ENCODE results near the gene WWOX.

WWOX gene

DNA sequence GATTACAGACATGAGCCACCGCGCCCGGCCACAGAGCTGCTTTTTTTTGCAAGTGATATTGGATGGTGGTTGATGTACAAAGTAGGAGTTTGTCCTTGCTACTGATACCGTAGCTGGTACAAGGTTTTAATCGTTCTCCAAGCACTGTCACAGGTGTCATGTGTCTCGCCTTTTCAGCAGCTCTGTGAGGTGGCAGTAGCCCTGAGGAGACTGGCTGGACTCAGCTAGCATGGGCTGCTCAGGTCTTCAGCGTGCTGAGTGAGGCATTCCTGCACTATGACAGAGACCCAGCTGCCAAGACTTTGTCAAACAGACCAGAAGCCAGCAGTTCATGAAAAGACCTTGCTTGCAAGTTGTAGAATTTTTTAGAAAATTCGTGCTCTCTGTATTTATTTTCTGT lies 7.2 kb downstream of the WWOX start:
- no peak for DNase-seq

DNA sequence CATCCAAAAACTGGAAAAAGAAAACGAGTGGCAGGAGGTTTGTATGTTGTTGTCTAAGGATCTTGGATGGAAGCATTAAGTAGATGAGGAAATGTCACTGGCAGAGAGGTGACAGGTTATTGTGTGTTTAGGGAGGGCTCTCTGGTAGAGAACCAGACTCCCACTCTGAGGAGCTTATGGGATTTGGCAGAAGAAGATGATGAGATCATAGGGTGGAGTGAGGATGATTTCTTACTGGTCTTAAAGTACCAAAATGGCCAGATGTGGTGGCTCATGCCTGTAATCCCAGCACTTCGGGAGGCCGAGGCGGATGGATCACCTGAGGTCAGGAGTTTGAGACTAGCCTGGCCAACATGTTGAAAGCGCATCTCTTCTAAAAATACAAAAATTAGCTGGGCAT lies 9.0 kb downstream of the WWOX start:
- no peak for DNase-seq

DNA sequence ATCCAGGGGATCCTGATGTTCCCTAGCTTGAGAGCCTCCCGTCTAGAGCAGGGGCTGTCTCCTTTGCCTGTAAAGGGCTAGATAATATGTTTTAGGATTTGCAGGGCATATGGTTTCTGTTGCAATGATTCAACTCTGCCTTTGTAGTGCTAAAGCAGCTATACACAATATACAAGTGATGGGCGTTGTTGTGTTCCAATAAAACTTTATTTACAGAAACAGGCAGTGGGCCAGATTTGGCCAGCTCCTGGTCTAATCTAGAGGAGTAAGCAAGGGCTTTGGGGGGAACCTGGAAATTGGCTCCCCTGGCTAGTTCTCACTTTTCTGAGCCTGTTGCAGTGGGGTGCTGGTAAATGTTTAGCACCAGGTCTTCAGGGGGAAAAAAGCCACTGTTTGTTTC lies 13.8 kb downstream of the WWOX start:
- no peak for DNase-seq

DNA sequence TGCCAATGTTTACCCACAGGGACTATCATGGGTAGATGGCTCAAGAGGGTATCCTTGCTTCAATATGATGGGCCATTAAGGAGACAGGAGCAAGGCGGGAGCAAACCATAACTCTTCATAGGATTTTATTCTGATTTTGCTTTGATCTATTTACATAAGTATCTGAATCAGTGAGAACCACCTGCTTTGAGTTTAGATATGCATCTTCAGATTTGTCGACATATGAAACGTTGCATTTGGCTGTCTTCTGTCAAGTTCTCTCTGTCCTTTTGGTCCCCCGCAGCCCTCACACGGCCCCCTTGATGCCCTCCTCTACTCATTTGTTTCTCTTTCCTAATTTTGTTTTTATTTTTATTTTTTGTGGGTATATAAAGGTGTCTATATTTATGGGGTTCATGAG lies 16.2 kb downstream of the WWOX start:
- DNase-seq = no peak

DNA sequence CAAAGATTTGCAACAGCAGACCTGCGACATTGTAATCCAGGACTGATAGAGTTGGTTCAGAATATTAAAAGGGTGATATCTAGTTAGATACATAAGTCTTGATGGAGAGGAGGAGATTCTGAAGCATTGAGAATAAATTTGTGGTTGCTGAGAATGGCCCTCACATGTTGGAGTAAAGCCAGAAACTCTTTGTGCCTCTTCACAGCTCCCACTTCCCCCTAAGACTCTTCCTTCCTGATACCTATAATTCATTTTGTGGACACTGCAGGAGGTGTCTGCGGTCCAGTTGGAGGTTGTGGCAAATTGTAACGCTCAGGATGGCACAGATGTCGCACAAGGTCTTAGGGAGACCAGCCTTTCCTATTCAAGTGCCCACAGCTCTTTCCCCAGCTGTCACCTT lies 17.5 kb downstream of the WWOX start:
- no peak for DNase-seq

DNA sequence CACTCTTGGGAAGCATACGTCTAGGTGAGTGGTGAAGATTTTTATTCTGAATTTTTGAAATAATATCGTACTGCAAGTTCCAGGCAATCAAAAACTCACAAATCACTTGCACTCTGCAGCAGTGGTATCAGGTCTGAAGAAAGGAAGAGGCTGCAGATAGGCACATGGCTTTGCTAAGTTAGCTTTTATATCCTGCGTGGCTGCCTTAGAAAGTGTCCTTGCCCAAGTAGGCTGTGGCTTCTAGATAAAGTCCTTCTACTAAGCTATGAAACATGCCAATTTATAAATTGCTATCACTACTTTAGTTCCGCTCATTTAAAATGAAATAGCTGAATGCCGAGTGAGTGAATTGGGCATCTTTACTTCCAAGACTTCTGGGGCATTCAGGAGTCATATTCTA lies 17.9 kb downstream of the WWOX start:
- DNase-seq = no peak

DNA sequence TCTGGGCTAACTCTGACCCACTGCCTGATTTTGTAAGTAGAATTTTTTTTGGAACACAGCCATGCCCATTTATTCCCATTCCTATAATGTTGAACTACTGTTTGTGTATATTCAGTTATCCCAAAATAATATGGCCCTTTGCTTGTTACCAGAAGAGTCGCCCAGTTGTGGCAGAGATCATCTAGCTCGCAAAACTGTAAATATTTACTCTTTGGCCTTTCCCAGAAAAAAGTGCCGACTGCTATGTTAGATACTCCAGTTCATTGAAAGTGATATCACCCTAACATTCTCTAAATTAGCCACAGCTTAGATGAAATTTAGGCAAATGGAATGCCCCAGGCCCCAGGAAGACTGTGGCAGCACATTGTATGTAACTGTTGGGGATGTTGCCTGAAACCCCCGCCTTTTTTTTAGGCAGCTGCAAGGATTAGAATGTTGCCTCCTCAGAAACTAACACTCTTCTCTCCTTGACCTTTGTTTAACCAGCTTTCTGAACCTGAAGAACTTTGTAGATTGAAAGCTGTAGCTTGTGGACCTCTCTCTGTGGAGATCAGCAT lies 19.1 kb downstream of the WWOX start:
- DNase-seq = no peak

DNA sequence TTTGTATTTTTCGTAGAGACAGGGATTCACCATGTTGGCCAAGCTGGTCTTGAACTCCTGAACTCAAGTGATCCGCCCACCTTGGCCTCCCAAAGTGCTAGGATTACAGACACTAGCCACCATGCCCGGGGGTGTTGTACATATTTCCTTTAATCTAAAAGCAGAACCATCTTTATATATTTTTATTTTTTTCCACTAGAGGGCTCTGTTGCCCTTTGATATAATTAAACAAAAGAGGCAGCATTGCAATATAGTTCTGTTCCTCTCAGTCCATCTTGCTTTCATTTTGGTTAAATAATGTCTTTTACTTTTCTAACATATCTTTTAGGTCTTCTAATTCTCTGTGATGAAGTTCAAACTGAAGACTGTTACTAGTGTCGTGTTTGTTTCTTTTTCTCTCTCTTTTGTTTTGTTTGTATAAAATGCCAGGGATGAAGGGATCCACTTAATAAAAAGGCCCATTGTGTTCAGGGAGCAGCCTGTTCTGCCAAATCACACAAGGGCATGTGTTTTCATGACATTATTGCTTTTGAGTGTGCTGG lies 23.4 kb downstream of the WWOX start:
- DNase-seq = peak in 1 of 2 experiments; percentile 5

DNA sequence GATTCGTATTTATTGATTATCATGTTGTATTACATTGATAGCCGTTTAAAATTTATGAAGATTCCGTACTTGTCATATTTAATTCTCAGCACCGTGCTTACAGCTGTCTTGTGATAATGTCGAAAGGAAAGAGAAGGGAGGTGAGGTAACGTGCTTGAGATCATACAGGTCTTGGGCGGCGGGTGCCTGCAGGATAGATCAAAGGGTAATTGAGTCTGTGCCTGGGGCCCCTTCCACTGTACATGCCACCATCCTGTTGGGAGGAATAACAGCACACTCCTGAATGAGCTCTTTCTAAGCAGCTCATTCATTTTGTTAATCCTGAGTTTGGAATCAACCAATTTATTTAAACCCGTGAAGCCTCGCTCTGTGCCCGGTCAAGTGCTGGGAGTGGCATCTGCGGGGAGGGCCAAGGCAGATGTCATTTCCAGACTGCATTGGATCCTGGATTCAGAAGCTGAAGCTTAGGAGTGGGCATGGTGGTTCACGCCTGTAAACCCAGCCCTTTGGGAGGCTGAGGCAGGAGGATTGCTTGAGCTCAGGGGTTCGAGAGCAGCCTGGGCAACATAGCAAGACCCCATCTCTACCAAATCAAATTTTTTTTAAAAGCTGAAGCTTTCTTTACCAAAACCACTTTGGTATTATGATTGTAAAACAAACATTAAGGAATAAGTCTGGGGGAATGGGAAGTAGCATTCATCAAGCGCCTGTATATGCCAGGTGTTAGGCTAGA lies 25.8 kb downstream of the WWOX start:
- no peak for DNase-seq

DNA sequence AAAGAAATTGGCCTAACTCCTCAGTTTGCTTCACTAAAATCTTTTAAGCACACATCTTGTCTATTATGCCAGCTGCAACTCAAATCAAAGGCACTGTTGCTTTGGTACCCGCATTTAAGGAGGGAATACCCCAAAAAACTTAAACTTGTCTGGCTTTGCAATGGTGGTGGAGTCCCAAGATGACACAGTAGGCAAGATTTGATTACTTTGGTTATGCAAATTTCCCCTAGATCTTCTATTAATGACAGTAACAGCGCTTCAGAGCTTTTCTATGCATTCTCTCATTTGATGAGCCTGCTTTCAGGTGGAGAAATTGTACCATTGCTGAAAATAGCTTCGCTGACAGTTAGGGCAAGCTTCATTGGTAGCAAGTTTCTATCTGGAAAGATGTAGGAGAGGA lies 27.2 kb downstream of the WWOX start:
- no peak for DNase-seq

DNA sequence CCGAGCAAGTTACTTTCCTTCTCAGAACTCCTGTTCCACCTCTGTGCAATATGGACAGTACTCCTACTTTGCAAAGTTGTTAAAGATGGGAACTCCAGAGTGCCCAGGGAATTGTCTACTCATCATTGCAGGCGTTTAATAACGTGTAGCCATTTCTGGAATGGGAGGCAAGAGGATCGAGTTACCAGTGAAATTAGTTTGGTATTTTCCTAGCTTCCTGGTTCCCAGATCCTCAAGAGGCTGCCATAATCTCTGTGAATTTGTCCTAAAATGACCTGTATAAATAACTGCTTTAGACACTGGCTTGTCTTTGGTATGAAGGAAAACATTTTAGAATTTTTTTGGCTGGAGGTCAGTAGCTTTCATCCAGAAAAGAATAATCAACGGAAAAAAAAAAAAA lies 27.7 kb downstream of the WWOX start:
- no peak for DNase-seq

DNA sequence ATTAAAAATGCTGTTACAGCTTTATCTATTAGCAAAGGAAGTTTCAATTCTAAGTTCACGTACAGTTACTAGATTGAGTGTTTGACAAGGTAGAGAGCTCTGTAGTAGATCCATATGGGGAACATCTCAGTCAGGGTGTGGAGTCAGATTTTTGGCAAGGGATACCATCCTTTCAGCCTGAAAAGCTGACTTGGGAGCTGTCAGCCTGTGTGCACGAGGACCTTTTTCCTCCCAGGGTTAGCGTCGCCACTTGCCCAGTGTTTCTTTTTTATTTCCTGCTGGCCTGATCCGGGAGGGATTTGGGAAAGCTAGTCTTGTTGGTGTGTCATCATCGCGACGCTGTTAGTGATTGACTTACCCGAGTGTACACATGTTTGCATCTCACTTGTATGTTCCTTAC lies 29.5 kb downstream of the WWOX start:
- DNase-seq = no peak

DNA sequence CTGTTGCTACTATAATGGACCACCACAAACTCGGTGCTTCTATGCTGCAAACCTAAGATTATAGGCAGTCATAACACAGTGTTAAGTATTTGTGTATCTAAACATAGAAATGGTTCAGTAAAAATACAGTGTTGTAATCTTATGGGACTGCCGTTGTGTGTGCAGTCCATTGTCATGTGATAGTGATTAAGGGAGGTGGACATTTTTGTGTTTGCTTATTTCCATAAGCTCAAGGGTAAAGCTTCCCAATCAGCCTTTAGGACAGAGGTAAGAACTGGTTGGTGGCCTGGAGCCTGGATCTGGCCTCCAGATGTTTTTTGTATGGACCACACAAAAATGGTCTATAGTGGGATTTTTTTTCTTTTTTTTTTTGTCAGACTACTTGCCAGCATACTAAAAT lies 29.9 kb downstream of the WWOX start:
- no peak for DNase-seq

DNA sequence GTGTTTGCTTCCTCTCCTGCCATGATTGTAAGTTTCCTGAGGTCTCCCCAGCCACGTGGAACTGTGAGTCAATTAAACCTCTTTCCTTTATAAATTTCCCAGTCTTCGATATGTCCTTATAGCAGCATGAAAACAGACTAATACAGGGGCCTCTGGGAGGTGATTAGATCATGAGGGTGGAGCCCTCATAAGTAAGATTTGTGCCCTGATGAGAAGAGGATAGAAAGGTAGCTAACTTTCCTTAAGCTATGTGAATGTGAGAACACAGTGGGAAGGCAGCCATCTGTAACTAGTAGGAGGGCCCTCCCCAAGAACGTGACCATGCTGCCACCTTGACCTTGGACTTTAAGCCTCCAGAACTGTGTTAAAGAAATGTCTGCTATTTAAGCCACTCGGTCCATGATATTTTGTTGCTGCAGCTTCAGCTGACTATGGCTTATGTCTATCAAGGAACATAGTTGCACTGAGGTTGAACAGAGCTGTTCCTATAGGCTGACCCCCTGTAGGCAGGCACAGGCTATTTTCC lies 30.7 kb downstream of the WWOX start:
- no peak for DNase-seq

DNA sequence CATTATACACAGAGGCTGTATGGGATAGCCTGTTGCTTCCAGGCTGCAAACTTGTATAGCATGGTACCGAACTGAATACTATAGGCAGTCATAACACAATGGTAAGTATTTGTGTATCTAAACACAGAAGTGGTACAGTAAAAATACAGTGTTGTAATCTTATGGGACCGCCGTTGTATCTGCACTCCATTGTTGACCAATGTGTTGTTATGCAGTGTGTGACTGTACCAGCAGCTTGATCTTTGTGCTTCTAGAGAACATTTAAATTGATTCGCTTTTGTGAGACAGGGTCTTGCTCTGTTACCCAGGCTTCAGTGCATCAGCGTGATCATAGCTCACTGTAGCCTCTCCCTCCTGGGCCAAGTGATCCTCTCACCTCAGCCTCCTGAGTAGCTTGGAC lies 31.5 kb downstream of the WWOX start:
- no peak for DNase-seq

DNA sequence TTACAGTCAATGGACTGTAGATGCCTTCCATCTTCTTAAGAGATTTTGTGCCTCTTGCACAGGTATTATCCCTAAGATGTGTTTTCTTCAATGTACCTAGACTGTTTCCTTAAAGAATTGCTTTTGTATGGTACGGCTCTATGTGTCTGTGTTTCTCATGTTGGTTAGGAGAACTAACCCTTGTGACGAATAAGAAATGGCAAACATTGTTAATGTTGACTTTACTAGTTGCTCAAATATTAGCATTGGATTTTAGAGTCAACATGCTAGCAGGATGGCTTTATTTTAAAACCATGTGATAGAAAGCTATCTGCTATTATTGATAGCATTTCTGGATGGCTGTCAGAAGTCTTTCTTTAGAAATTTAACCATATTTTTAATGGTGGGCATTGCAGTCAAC lies 34.5 kb downstream of the WWOX start:
- peak in 1 of 2 experiments; percentile 4 for DNase-seq

DNA sequence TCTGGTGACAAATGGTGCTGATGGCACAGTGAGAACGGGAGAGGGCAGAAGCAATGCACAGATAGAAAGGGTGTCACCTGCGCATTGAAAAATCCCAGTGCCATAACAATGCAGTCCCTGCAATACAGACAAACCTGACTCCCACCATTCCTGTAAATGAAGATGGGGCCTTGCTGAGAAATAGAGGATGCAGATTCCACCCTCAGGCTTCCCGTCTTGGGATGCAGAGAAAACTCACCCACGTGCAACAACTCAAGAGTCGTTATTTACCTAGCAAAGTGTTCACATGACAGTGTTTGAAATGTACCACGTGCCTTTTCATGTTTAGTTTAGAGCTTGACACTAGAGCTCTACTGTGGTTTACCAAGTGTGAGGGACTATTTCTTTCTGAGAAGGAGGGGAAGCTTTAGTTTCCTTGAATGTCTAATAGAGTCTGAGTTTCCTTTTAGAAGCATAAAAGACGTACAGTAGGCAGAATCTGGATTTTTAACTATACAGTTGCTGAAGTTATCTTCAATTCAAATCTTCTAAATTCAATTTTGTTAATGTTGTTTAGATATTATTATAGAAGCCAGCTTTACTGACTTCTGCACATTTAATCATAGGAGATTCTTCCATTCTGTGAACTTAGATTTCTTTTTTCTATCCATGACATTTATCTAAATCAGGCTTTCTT lies 35.6 kb downstream of the WWOX start:
- no peak for DNase-seq

DNA sequence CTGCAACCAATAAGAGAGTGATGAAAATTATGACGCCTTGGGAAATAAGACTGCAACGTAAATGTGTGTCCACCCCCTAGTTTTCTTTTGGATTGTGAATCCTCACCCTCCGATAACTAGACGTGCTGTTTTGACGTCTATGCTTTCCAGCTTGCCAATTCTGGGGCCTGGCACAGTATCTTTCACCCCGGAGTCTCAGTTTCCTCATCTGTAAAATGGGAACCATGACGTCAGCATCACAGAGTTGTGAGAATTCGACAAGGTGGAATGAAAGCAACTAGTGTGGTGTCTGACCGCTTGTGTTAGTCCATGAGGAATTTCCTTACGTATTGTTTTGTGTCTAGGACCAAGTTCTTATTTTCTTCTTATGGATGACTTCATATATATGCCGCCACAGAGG lies 37.7 kb downstream of the WWOX start:
- DNase-seq = no peak

DNA sequence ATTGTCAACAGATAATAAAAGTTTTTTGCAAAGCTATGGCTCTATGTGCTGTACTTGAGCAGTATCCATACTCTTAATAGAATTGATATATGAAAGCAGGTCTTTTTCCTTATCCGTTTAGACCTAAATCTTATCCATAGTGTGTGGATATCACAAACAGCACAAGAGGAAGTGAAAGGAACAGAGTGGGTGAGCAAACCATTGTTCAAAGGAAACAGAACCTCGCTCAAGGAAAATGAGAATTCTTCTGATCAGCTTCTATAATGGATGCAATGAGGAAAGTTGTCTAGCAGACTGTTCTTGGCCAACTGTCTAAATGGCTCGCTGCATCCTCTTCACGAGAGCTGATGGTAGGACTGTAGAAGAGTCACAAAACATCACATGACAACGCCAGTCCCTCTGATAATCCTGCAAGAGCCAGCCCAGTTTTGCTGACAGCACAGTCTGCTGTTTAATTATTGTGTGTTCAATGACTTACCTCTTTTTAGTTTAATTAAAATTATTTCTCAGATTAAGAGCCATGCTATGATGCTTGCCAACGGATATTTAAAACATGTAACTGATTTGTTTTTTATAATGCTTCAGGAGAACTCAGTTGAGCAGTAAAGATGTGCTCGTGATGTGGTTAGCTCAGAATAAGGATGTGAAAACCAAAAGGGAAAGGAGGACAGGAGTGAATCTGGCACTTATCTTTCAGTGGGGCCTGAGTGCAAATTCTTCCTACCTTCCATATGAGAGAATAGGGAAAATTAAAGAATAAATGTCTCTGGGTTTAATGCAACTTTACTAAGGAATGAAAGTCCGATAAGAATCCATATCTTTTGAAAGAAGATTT lies 38.5 kb downstream of the WWOX start:
- no peak for DNase-seq

DNA sequence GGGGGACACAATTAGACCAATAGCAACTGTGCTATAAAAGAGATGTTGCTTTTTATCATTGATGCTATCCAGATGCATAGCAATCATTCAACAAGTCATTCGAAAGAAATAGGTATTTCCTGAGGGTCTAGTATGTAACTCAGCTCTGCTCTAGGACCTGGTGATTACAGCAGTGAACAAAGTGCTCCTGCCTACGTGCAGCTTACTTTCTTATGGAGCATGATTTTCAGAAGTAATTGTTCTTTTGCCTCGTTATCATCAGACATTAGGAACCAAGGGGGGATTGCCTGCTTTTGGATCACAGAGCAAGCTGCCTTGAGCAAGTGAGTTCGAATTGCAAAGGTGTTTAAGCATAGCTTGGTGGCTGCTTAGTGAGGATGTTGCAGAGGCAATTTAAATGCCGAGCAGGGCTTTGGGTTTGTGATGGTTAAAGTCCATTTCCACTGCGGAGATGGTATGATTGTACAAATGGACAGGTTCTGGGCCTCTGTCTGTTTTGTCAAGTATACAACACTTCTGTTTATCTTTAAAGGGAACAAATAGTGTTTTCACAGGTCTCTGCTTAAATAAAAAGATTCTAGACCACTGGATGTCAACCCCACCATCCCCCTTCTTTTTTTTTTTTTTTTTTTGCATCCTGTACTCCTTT lies 41.5 kb downstream of the WWOX start:
- DNase-seq = no peak

DNA sequence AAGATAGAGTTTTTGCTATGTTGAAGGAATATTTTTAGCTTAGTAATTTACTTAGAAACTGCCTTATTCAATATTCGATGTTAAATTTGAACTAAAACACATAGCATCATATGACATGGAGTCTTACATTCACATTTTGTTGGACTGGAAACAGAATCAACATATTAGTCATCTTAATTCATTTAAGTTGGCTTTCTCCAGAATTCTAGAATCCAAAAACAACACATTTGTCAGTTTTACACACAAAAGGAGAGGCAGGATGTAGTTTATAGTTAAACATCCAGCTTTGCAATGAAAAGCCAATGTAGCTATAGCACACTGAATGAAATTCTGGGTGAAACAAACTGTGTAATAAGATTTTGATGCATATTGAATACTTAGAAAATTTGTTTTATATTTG lies 43.3 kb downstream of the WWOX start:
- no peak for DNase-seq

DNA sequence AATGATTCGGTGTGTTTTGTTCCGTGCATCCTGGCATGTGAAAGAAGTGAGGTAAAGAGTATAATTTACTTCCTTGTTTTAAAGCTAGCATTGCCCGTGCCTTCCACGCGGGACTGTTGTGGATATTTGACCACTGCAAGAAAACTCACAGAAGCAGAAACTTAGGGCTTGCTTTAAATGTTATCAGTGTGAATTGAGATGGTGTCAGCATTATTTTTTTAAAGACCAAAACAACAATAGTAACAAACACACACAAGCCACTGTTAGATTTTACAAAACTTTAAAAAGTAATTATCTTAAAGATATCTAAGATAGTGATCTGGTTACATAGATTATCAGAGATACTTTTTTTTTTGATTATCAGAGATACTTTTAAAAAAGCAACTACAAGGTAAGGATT lies 47.4 kb downstream of the WWOX start:
- DNase-seq = no peak
